Bronchial epithelial cell (primary cell): ENCODE results near the gene SLC22A3. TPM values are rescaled to one million over a fixed set of nuclear protein-coding genes. Genes with fewer than 3 reads are reported as not detected.
A peak's percentile ranks its signal among the peaks of the same experiment; 100 is the strongest.

ENCODE experiments used
- DNase-seq: peaks from one replicate; pipeline ENCODE4 v3.0.0-alpha.2; 2010; ENCODE audit warnings: low read depth
- FAIRE-seq: peaks from 2 replicates; lab custom pipeline; 2011; peaks lifted over from hg19 to GRCh38; lab: Jason Lieb, UNC
- H3K27me3 ChIP-seq: 2 replicates; pipeline ENCODE4 v1.5.1; 2011; ENCODE audit warnings: low read length; ENCODE audit not compliant: control insufficient read depth, insufficient read depth
- H3K36me3 ChIP-seq: 2 replicates; pipeline ENCODE4 v1.5.1; 2011; ENCODE audit warnings: low read length; ENCODE audit not compliant: control insufficient read depth, insufficient read depth
- H3K4me3 ChIP-seq: 2 replicates; pipeline ENCODE4 v1.5.1; 2011; ENCODE audit warnings: mild to moderate bottlenecking, low read depth, low read length, control low read depth
- total RNA-seq: library from RNA; depleted of rRNA; stranded (reverse); fragments of >200 nt; gene quantifications from 2 replicates; pipeline ENCODE4 v1.2.1, GENCODE V29; 2014
- TF ChIP-seq, protein P1 (sequence below): IDR thresholded peaks from 2 replicates; pipeline ENCODE4 v1.5.1; 2011; ENCODE audit warnings: mild to moderate bottlenecking, moderate library complexity, low read length, control low read depth, inconsistent platforms; ENCODE audit not compliant: insufficient read depth, severe bottlenecking

SLC22A3 gene
- total RNA-seq, 1 donor from 2014 or later = 8.2 TPM

DNA sequence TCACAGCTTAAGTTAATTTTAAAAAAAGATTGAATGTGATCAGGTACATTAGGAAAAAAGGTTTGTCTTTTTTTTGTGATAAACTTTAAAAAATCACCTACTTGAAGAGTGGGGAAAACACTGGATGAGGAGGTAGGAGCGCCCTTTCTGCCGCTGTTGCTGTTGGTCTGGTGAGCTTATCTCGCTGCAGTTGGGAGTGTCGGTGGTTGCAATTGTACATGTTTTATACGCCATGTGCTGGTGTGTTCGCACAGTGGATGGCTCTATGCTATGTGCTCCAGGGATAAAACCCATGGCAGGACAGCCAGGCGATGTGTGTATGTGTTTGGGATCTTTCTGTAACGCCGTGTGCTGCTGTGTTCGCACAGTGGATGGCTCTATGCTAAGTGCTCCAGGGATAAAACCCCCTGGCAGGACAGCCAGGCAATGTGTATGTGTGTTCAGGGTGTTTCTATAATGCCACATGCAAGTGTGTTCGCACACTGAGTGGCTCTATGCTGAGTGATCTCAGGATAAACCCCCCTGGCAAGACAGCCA is 1.7 kb downstream of the SLC22A3 start:
- FAIRE-seq (peak; percentile 18), DNase-seq (no peak)
- Histone ChIP-seq H3K4me3 (peak overlapping the region; percentile 81), H3K36me3 (no peaks in the 10 kb centered on the region), H3K27me3 (no peaks in the 10 kb centered on the region)
- TF ChIP-seq, protein P1, sequence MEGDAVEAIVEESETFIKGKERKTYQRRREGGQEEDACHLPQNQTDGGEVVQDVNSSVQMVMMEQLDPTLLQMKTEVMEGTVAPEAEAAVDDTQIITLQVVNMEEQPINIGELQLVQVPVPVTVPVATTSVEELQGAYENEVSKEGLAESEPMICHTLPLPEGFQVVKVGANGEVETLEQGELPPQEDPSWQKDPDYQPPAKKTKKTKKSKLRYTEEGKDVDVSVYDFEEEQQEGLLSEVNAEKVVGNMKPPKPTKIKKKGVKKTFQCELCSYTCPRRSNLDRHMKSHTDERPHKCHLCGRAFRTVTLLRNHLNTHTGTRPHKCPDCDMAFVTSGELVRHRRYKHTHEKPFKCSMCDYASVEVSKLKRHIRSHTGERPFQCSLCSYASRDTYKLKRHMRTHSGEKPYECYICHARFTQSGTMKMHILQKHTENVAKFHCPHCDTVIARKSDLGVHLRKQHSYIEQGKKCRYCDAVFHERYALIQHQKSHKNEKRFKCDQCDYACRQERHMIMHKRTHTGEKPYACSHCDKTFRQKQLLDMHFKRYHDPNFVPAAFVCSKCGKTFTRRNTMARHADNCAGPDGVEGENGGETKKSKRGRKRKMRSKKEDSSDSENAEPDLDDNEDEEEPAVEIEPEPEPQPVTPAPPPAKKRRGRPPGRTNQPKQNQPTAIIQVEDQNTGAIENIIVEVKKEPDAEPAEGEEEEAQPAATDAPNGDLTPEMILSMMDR = no peak

DNA sequence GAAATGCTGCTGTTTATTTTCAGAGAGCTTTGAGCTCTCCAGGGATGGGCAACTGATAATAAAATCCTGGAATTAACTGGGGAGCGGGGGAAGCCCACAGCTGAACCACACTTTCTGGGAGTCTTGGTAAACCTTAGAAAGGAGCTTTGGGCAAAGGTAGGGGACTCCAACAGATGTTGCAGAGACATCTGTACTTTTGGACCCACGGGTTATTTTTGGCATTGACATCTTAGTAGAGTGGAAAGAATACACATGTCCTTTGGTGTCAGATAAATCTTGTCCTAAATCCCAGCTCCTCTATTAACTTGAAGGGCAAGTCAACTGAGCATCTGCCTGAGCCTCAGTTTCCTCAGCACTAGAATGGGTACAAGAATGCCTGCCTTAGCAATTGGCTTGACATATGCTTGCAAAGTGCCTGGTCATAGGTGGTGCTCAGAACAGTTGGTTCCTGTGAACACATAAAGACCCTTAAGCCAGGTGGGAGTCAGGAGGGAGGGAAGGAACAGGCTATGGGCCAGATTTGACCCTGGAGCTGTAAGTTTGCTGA is 5.8 kb downstream of the SLC22A3 start:
- H3K27me3 ChIP-seq = no peaks in the 10 kb centered on the region
- no peaks in the 10 kb centered on the region for H3K36me3 ChIP-seq
- FAIRE-seq (no peak), DNase-seq (no peak)
- H3K4me3 ChIP-seq = no peak overlapping the region
- TF ChIP-seq, protein P1 = no peak

DNA sequence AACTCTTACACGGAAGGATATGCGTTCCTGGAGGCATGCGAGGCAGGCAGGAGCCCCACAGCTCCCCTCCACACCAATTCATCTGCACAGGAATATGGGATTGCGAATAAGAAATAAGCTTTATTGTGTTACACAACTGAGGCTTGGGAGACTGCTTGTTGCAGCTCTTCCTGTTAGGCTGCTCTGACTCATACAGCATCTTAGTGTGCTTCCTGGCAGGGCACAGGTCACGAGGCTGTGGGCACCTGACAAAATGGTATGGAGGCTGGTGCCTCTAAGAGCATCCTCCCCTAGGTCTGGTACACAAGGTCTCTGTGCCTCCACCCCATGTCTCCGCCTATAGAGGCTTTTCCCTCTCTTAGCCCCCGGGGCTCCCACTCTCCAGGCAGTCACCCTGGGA is 6.8 kb downstream of the SLC22A3 start:
- DNase-seq (peak; percentile 90), FAIRE-seq (peak; percentile 70)
- Histone ChIP-seq H3K27me3 (no peaks in the 10 kb centered on the region), H3K4me3 (no peak overlapping the region), H3K36me3 (no peaks in the 10 kb centered on the region)
- TF ChIP-seq, protein P1 = no peak

DNA sequence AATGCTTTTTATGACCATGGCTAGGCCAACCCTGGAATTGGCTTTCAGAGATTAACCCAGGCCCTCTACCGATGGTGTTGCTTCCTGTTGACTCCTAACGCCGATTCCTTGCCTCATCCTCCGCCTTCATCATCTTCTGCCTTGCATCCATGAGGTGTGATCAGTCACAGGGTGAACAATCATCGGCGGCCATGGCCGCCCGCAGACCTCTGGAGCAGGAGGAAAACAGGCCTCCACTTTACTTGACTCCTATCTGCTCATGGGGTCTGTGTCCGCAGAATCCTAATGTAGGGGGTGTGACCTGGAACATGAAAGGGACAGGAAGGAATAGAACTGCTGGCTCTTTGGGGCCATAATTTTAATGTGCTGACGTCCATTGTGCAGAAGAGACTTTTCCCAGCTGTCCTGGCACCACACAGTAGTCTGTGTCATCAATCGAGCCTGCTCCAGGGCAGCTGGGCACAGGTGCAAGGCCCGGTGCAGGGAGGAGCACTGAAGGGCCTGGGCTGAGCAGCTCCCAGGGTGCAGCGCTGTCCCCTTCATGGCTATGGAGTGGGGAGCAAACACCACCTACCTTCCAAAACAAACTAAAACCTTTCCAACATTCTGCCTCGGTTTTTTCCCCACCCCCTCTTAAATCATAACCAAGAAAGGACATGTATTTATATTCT is 8.0 kb downstream of the SLC22A3 start:
- no peak for FAIRE-seq
- Histone ChIP-seq H3K4me3 (no peak overlapping the region), H3K36me3 (no peaks in the 10 kb centered on the region), H3K27me3 (no peaks in the 10 kb centered on the region)
- no peak for DNase-seq
- TF ChIP-seq, protein P1 = no peak

DNA sequence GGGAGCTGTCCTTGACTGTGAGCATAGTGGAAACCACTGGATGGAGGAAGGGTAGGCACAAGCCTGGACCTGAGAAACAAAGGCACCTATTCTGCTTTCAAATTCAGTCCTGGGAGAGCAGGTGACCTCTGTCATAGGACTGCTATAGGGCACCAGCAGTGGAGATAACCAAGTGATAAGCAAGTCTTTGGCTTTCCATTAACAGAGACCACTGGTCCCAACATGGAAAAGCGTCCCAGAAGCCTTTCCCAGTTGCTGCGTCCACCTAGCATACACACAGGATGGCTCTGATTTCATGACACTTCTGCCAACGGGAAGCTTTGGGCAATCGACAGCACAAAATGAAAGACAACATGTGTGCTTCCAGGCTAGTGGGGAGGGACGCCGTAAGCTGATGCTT is 8.9 kb downstream of the SLC22A3 start:
- DNase-seq (no peak), FAIRE-seq (no peak)
- no peak overlapping the region for H3K4me3 ChIP-seq
- no peaks in the 10 kb centered on the region for H3K27me3 ChIP-seq
- TF ChIP-seq, protein P1 = no peak
- no peaks in the 10 kb centered on the region for H3K36me3 ChIP-seq
